Transverse colon (tissue), 3 donors: ENCODE measurements around the gene AMN.
A peak's percentile ranks its signal among the peaks of the same experiment; 100 is the strongest.

Experiments
- CTCF ChIP-seq, 5 experiments: fragments of 200-600 bp in 3 of 5; fragments of 450-650 bp in 2 of 5; sonication (generic) in 3 of 5; IDR thresholded peaks; 1 replicate in 2 of 5; 2 replicates in 3 of 5; pipeline ENCODE4 v1.5.1; 2016 to 2017; ENCODE audit warnings: antibody characterized with exemption in 5 of 5, inconsistent platforms in 3 of 5, mild to moderate bottlenecking in 2 of 5, moderate library complexity in 1 of 5
- EP300 ChIP-seq: sonication (generic); formaldehyde crosslinking; IDR thresholded peaks from one replicate; pipeline ENCODE4 v1.6.1; 2017; ENCODE audit warnings: antibody characterized with exemption, low read depth
- POLR2A ChIP-seq: fragments of 450-650 bp; IDR thresholded peaks from one replicate; pipeline ENCODE4 v1.6.1; 2016; ENCODE audit warnings: antibody characterized with exemption, mild to moderate bottlenecking, moderate library complexity

DNA sequence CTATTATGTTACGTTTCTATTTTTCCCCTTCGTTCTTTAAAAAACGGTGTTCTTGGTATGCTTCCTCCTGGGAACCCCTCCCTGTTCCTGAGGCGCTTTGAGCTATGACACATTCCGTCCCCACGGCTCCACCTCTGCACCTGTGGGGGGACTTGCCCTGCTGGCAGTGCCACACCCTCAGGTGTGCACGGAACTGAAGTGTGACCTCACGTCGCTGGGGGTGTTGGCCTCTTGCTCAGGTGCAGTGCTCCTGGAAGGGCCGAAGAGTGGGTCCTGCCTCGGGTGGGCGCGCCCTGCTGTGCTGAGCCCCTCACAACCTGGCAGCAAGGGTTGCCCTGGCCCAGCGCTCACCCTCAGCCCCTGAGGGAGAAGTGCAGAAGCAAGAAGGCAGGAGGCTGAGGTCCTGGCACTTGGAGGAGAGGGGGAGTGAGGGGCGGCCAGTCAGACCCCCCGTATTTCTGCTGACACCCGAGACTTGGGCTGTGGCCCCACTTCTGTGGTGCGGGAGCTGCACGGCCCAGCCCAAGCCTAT, 4.9 kb downstream of the AMN start:
- TF ChIP-seq CTCF (IDR thresholded peaks at IDR 0.05) (no peak), EP300 (peak; percentile 89), POLR2A (peak; percentile 91)
